Muscle of back (tissue), 11 donors: ENCODE results near the gene TAOK1. TPM values are rescaled to one million over a fixed set of nuclear protein-coding genes. Genes with fewer than 3 reads are reported as not detected.

Experiments
- DNase-seq, 3 donors: peaks; one replicate each; pipeline versions ENCODE4 v3.0.0 to v3.0.0-alpha.2; 2013
- polyA plus RNA-seq, 10 donors: library from polyadenylated mRNA; unstranded; fragments of 120-200 nt; gene quantifications; one replicate each; pipeline ENCODE4 v1.2.1, GENCODE V29; 2013; ENCODE audit not compliant: insufficient read length in 10 of 10

Gene TAOK1
- polyA plus RNA-seq, 10 donors, result 30.3 to 39.0 (median 34.7) TPM

- no peak for DNase-seq
Observed at GRCh38 chr17:29593591-29594518, 203.7 kb downstream of the TAOK1 start.

- no peak for DNase-seq
Observed at GRCh38 chr17:29594519-29595090, 204.4 kb downstream of the TAOK1 start.

GRCh38 chr17:29595107-29595942 lies 205.2 kb downstream of the TAOK1 start:
- no peak for DNase-seq

GRCh38 chr17:29595943-29596774 lies 206.0 kb downstream of the TAOK1 start:
- DNase-seq, result no peak

- DNase-seq, result no peak
Observed at GRCh38 chr17:29596811-29597210, 206.6 kb downstream of the TAOK1 start.

GRCh38 chr17:29597361-29598172 lies 207.4 kb downstream of the TAOK1 start:
- no peak for DNase-seq

Other genes starting within 250 kb of the TAOK1 start
- 100 to 1,000 TPM; 116 to 246 (median 206) TPM for gene MYO18A, start 210.0 kb upstream of the TAOK1 start, polyA plus RNA-seq
- not detected for gene CRYBA1, start 143.5 kb upstream of the TAOK1 start, polyA plus RNA-seq
- gene NUFIP2, start 96.2 kb upstream of the TAOK1 start, polyA plus RNA-seq, result 10 to 100 TPM; 24.4 to 39.2 (median 29.6) TPM
- 1 to 10 TPM; 3.1 to 5.1 (median 4.0) TPM for gene ABHD15, start 176.7 kb downstream of the TAOK1 start, polyA plus RNA-seq
- 10 to 100 TPM; 22.9 to 40.1 (median 27.9) TPM for gene TP53I13, start 178.3 kb downstream of the TAOK1 start, polyA plus RNA-seq
- gene GIT1, start 199.3 kb downstream of the TAOK1 start, polyA plus RNA-seq, result 10 to 100 TPM; 22.8 to 33.0 (median 30.0) TPM
- 10 to 100 TPM in 8 of 10 donors, 1 to 10 TPM in 2; 8.2 to 15.8 (median 11.8) TPM for gene ANKRD13B, start 202.8 kb downstream of the TAOK1 start, polyA plus RNA-seq
- gene CORO6, start 232.5 kb downstream of the TAOK1 start, polyA plus RNA-seq, result 10 to 100 TPM; 50.4 to 81.0 (median 73.1) TPM